ENCODE data around the gene FBXO2. TPM values are rescaled to one million over a fixed set of nuclear protein-coding genes. Genes with fewer than 3 reads are reported as not detected.
A peak's percentile ranks its signal among the peaks of the same experiment; 100 is the strongest.

FBXO2 gene
- total RNA-seq, 2 experiments from 2014 or later = 4.8 to 6.2 TPM

- ATAC-seq (ENCODE audit: low read depth) = no peak
- DNase-seq = no peak
- POLR2A ChIA-PET = interaction anchor here (0.5 to 2.0 kb wide), 5 partner anchors 13 to 936 kb away, joined by 3 to 11 read pairs (median 3); partner anchors contain the start of gene FBXO6
- H3K36me3 Mint-ChIP-seq = peaks cover 12% of the 10 kb centered on the region
- no peak overlapping the region for H3K4me3 Mint-ChIP-seq
- no peaks in the 10 kb centered on the region for H3K9me3 Mint-ChIP-seq
- H3K4me1 Mint-ChIP-seq = peaks cover 15% of the 10 kb centered on the region
- H3K27me3 Mint-ChIP-seq = peaks cover 2% of the 10 kb centered on the region
- H3K27ac Mint-ChIP-seq = no peak overlapping the region
Measured at GRCh38 chr1:11678442-11678841, 24.2 kb upstream of the FBXO2 start.

- peaks cover 15% of the 10 kb centered on the region for H3K36me3 Mint-ChIP-seq
- no peak for DNase-seq
- H3K27me3 Mint-ChIP-seq = no peaks in the 10 kb centered on the region
- peaks cover 11% of the 10 kb centered on the region for H3K4me1 Mint-ChIP-seq
- H3K9me3 Mint-ChIP-seq = no peaks in the 10 kb centered on the region
- no peak overlapping the region for H3K27ac Mint-ChIP-seq
- POLR2A ChIA-PET = interaction anchor here (1.0 to 2.0 kb wide), 4 partner anchors 9 to 60 kb away, joined by 4 to 11 read pairs (median 8); partner anchors contain the start of gene FBXO6
- ATAC-seq (ENCODE audit: low read depth) = no peak
- no peak overlapping the region for H3K4me3 Mint-ChIP-seq
Measured at GRCh38 chr1:11676386-11677103, 22.3 kb upstream of the FBXO2 start.

- DNase-seq = no peak
- Mint-ChIP-seq H3K9me3 (no peaks in the 10 kb centered on the region), H3K36me3 (peaks cover 18% of the 10 kb centered on the region), H3K4me1 (peaks cover 11% of the 10 kb centered on the region), H3K27me3 (no peaks in the 10 kb centered on the region), H3K27ac (no peak overlapping the region), H3K4me3 (no peak overlapping the region)
- no peak for ATAC-seq (ENCODE audit: low read depth)
- POLR2A ChIA-PET = interaction anchor here (3.6 kb wide), 1 partner anchor 11 kb away, joined by 22 read pairs; the partner anchor contains the start of gene FBXO6
Measured at GRCh38 chr1:11675325-11675724, 21.1 kb upstream of the FBXO2 start.

- Mint-ChIP-seq H3K36me3 (peaks cover 18% of the 10 kb centered on the region), H3K27ac (no peak overlapping the region)
Measured at GRCh38 chr1:11674488-11674887, 20.3 kb upstream of the FBXO2 start.

GRCh38 chr1:11673089-11673769 is 19.0 kb upstream of the FBXO2 start:
- Mint-ChIP-seq H3K4me3 (no peak overlapping the region), H3K27ac (no peak overlapping the region), H3K9me3 (no peaks in the 10 kb centered on the region), H3K27me3 (no peaks in the 10 kb centered on the region), H3K4me1 (peaks cover 5% of the 10 kb centered on the region), H3K36me3 (peaks cover 16% of the 10 kb centered on the region)
- ATAC-seq (ENCODE audit: low read depth) (no peak), DNase-seq (no peak)
- POLR2A ChIA-PET = interaction anchor here (0.8 to 3.6 kb wide), 7 partner anchors 8 to 234 kb away, joined by 3 to 22 read pairs (median 5); partner anchors contain the start of genes CLCN6, FBXO6, MAD2L2 and MTHFR

More at GRCh38 chr1:11674488-11674887, 20.3 kb upstream of the FBXO2 start:
- DNase-seq (no peak), ATAC-seq (ENCODE audit: low read depth) (no peak)
- Mint-ChIP-seq H3K4me3 (no peak overlapping the region), H3K9me3 (no peaks in the 10 kb centered on the region), H3K27me3 (no peaks in the 10 kb centered on the region), H3K4me1 (peaks cover 8% of the 10 kb centered on the region)
- POLR2A ChIA-PET = interaction anchor here (1.1 to 3.6 kb wide), 2 partner anchors 10 to 11 kb away, joined by 3 to 22 read pairs; partner anchors contain the start of gene FBXO6

GRCh38 chr1:11671544-11672286 is 17.5 kb upstream of the FBXO2 start:
- H3K4me1 Mint-ChIP-seq = peaks cover 8% of the 10 kb centered on the region
- POLR2A ChIA-PET = interaction anchor here (1.1 to 3.6 kb wide), 4 partner anchors 7 to 236 kb away, joined by 3 to 22 read pairs (median 6); partner anchors contain the start of genes FBXO6 and MAD2L2
- no peak for DNase-seq
- H3K27me3 Mint-ChIP-seq = no peaks in the 10 kb centered on the region
- H3K9me3 Mint-ChIP-seq = no peaks in the 10 kb centered on the region
- no peak overlapping the region for H3K27ac Mint-ChIP-seq
- ATAC-seq (ENCODE audit: low read depth) = no peak
- peaks cover 21% of the 10 kb centered on the region for H3K36me3 Mint-ChIP-seq
- no peak overlapping the region for H3K4me3 Mint-ChIP-seq

GRCh38 chr1:11671205-11671543 is 16.9 kb upstream of the FBXO2 start:
- H3K4me1 Mint-ChIP-seq = peaks cover 9% of the 10 kb centered on the region

GRCh38 chr1:11670747-11671146 is 16.5 kb upstream of the FBXO2 start:
- Mint-ChIP-seq H3K4me3 (no peak overlapping the region), H3K4me1 (peaks cover 12% of the 10 kb centered on the region), H3K36me3 (peaks cover 24% of the 10 kb centered on the region), H3K9me3 (no peaks in the 10 kb centered on the region), H3K27ac (no peak overlapping the region), H3K27me3 (no peaks in the 10 kb centered on the region)
- POLR2A ChIA-PET = interaction anchor here (1.4 kb wide), 1 partner anchor 49 kb away, joined by 4 read pairs; no protein-coding TSS in a partner anchor
- ATAC-seq (ENCODE audit: low read depth) (no peak), DNase-seq (no peak)

More at GRCh38 chr1:11671205-11671543, 16.9 kb upstream of the FBXO2 start:
- ATAC-seq (ENCODE audit: low read depth) (no peak), DNase-seq (no peak)
- Mint-ChIP-seq H3K36me3 (peaks cover 21% of the 10 kb centered on the region), H3K4me3 (no peak overlapping the region), H3K27ac (no peak overlapping the region), H3K9me3 (no peaks in the 10 kb centered on the region), H3K27me3 (no peaks in the 10 kb centered on the region)
- POLR2A ChIA-PET = interaction anchor here (1.4 to 2.2 kb wide), 2 partner anchors 10 to 49 kb away, joined by 4 to 7 read pairs; partner anchors contain the start of gene MAD2L2

GRCh38 chr1:11668516-11668915 is 14.3 kb upstream of the FBXO2 start:
- no peak for DNase-seq
- POLR2A ChIA-PET = interaction anchor here (1.2 kb wide), 1 partner anchor 12 kb away, joined by 3 read pairs; no protein-coding TSS in a partner anchor
- Mint-ChIP-seq H3K27ac (no peak overlapping the region), H3K4me1 (peaks cover 15% of the 10 kb centered on the region), H3K36me3 (peaks cover 23% of the 10 kb centered on the region), H3K9me3 (no peaks in the 10 kb centered on the region), H3K4me3 (no peak overlapping the region), H3K27me3 (no peaks in the 10 kb centered on the region)
- ATAC-seq (ENCODE audit: low read depth) = no peak

- Mint-ChIP-seq H3K4me1 (peaks cover 17% of the 10 kb centered on the region), H3K9me3 (no peaks in the 10 kb centered on the region), H3K27me3 (no peaks in the 10 kb centered on the region), H3K27ac (peak overlapping the region; percentile 89), H3K4me3 (peak overlapping the region; percentile 89), H3K36me3 (peaks cover 27% of the 10 kb centered on the region)
- DNase-seq (peak; percentile 84), ATAC-seq (ENCODE audit: low read depth) (peak; percentile 82)
- POLR2A ChIA-PET = interaction anchor here (0.6 to 5.8 kb wide), 31 partner anchors 9 to 866 kb away, joined by 3 to 86 read pairs (median 5); partner anchors contain the start of genes AGTRAP, CLCN6, DRAXIN and FBXO2
Measured at GRCh38 chr1:11664336-11665065, 10.3 kb upstream of the FBXO2 start.

- Mint-ChIP-seq H3K4me1 (peaks cover 7% of the 10 kb centered on the region), H3K27ac (no peak overlapping the region), H3K4me3 (no peak overlapping the region), H3K9me3 (no peaks in the 10 kb centered on the region), H3K27me3 (no peaks in the 10 kb centered on the region), H3K36me3 (peaks cover 27% of the 10 kb centered on the region)
- DNase-seq (no peak), ATAC-seq (ENCODE audit: low read depth) (no peak)
- POLR2A ChIA-PET = interaction anchor here (5.8 kb wide), 1 partner anchor 59 kb away, joined by 86 read pairs; no protein-coding TSS in a partner anchor
Measured at GRCh38 chr1:11661103-11661502, 6.9 kb upstream of the FBXO2 start.

- DNase-seq = no peak
- peaks cover 27% of the 10 kb centered on the region for H3K36me3 Mint-ChIP-seq
- POLR2A ChIA-PET = no interaction called here
- peaks cover 7% of the 10 kb centered on the region for H3K4me1 Mint-ChIP-seq
- no peak for ATAC-seq (ENCODE audit: low read depth)
- H3K27ac Mint-ChIP-seq = no peak overlapping the region
- H3K27me3 Mint-ChIP-seq = no peaks in the 10 kb centered on the region
- no peak overlapping the region for H3K4me3 Mint-ChIP-seq
- no peaks in the 10 kb centered on the region for H3K9me3 Mint-ChIP-seq
Measured at GRCh38 chr1:11659748-11660147, 5.5 kb upstream of the FBXO2 start.
